GM18505 (cell line): ENCODE data around the gene RIOK1.

ENCODE experiments used
- ATAC-seq: cut with Tn5 transposase; IDR thresholded peaks from one replicate; pipeline ENCODE4 v1.9.1; 2021; ENCODE audit not compliant: unreplicated experiment
- POLR2A ChIP-seq: IDR thresholded peaks from 4 replicates; pipeline ENCODE4 v1.6.1; 2011; ENCODE audit warnings: borderline replicate concordance; ENCODE audit not compliant: insufficient read depth, insufficient read length; ENCODE audit errors: extremely low read depth

RIOK1 gene

GRCh38 chr6:7421066-7421465 lies 31.5 kb downstream of the RIOK1 start:
- no peak for TF ChIP-seq POLR2A
- ATAC-seq, result no peak

GRCh38 chr6:7424058-7424457 lies 34.5 kb downstream of the RIOK1 start:
- ATAC-seq, result no peak
- no peak for TF ChIP-seq POLR2A

GRCh38 chr6:7424967-7425807 lies 35.6 kb downstream of the RIOK1 start:
- no peak for ATAC-seq
- TF ChIP-seq POLR2A, result no peak

DNA sequence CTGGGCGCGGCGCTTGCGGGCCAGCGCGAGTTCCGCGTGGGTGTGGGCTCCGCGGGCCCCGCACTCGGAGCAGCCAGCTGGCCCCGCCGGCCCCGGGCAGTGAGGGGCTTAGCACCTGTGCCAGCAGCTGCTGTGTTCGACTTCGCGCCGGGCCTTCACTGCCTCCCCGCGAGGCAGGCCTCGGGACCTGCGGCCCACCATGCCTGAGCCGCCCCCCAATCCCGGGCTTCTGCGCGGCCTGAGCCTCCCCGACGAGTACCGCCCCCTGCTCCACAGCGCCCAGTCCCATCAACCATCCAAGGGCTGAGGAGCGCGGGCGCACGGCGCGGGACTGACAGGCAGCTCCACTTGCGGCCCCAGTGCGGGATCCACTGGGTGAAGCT lies 36.2 kb downstream of the RIOK1 start:
- TF ChIP-seq POLR2A, result no peak
- no peak for ATAC-seq

DNA sequence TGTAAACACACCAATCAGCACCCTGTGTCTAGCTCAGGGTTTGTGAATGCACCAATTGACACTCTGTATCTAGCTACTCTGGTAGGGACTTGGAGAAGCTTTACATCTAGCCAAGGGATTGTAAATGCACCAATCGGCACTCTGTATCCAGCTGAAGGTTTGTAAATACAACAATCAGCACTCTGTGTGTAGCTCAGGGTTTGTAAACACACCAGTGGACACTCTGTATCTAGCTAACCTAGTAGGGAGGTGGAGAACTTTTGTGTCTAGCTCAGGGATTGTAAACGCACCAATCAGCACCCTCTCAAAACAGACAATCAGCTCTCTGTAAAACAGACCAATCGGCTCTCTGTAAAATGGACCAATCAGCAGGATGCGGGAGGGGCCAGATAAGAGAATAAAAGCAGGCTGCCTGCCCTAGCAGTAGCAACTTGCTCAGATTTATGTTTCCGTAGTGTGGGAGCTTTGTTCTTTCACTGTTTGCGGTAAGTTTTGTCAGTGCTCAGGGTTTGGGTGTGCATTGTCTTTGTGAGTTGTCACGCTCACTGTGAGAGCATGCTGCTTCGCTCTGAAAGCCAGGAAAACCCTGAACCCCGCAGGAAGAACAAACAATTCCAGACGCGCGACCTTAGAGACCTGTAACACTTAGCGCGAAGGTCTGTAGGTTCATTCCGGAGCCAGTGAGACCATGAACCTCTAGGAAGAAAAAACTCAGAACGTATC lies 37.0 kb downstream of the RIOK1 start:
- no peak for TF ChIP-seq POLR2A
- ATAC-seq, result no peak

DNA sequence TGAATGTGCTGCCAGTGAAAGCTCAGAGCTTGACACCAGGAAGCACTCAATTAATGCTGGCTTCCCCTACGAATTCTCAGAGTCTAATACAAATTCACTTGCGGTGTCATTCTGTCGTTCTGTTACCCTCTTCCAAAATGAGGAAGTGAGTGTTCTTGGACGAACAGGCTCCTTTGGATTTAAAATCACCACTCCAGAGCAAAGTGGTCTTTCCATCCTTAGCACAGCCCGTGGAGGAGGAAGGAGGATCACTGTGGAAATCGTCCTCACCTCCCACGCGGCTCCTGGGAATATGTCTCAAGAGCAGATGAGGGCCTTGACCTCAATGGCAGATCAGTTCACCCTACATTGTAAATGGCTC lies 41.7 kb downstream of the RIOK1 start:
- no peak for TF ChIP-seq POLR2A

DNA sequence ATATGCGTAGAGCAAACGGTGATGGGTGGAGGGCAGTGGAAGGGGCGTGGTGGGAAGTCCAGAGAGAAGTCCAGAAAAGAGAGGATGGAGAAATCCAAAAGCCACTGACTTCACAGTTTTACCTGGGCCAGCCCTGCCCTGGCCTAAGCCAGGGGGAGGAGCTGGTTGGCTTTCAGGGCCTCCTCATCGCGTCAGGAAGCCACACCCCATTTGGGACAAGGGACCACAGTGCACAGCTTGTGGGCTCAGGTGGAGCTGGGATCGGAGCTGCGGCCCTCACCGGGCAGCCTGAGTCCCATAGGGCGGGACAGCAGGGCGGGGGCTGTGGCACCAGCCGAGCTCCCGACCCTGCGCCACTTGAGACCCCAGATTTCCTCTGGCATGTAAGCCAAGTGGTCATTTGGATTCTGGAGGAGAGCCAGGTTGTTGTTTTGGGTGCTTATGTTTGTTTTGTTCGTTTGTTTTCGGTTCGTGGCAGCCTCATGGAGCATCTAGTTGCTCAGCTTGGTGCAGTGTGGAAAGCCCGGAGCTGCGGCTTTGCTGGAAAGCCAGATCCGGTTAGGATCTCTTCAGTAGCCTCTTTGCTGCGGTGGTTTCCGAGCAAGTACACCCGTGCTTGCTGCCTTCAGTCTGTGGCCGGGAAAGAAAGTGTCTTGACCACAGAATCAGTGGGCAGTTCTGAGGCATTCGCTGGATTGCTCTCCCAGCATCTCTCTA lies 42.2 kb downstream of the RIOK1 start:
- ATAC-seq, result no peak

More for the DNA sequence above, 41.7 kb downstream of the RIOK1 start:
- ATAC-seq, result no peak

DNA sequence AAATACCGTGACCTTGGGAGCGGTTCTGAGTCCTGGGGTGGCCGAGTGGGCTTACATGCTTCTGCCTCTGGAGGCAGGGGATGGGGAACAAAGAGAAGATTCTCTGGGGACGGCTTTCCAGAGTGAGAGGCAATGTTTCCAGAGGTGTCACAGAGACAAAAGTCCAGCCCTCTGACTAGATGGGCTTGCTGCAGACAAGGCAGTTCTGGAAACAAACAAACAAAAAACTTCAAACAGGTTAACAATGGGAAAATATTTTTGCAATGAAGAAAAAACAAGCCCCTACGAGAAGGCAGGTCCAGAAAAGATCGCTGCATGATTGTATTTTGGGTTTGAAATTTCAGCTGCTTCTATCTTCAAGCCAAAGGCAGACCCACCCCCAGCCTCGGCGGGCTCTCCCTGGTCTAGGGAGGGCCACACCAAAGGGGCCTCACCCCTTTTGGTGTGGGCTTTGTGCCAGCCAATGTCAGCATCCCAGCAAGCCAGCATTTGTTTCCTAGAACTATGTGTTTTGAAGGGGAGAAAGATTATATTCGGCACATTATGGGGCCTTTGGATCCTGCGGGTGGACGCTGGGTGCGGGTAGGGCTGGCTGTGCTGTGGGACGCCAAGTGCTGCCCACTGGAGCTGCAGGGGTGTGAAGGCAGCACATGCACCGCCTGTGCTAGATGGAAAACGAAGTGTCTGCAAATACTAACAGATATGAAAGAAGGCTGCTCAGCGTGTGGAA lies 42.9 kb downstream of the RIOK1 start:
- no peak for ATAC-seq
- TF ChIP-seq POLR2A, result no peak

More for the DNA sequence above, 42.2 kb downstream of the RIOK1 start:
- TF ChIP-seq POLR2A, result no peak

- ATAC-seq, result no peak
- no peak for TF ChIP-seq POLR2A
Measured at GRCh38 chr6:7433121-7433617, 43.6 kb downstream of the RIOK1 start.

GRCh38 chr6:7434672-7435071 lies 45.1 kb downstream of the RIOK1 start:
- no peak for ATAC-seq
- no peak for TF ChIP-seq POLR2A

DNA sequence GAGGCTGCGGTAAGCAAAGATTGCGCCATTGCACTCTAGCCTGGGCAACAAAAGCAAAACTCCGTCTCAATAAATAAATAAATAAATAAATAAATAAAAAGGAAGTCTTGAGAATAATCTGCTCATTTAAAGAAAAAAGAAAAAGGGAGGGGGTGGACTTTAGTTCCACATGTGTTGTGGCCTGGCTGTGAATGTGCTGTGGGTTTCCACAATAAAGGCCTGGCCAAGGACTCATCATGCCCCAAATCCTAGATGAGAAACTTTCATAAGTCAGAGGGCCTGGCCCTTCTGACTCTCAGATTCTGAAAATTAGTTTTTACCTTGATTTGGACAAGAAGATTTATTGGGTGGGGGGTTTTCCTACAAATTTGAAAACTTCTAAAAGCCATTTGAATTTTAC lies 48.4 kb downstream of the RIOK1 start:
- TF ChIP-seq POLR2A, result no peak
- no peak for ATAC-seq

- ATAC-seq, result no peak
Measured at GRCh38 chr6:7439228-7439627, 49.6 kb downstream of the RIOK1 start.

GRCh38 chr6:7440476-7440875 lies 50.9 kb downstream of the RIOK1 start:
- TF ChIP-seq POLR2A, result no peak
- no peak for ATAC-seq

More at GRCh38 chr6:7439228-7439627, 49.6 kb downstream of the RIOK1 start:
- no peak for TF ChIP-seq POLR2A
